ENCODE measurements around the gene CDC42SE2. TPM values are rescaled to one million over a fixed set of nuclear protein-coding genes. Genes with fewer than 3 reads are reported as not detected.

CDC42SE2 gene
- total and polyA plus RNA-seq, 2 of the 4 experiments (the other 2 are of a cell fraction) = 12.5 to 19.4 TPM

- no peak overlapping the region for H4K91ac ChIP-seq (ENCODE audit: insufficient read depth, low read depth, low read length)
- TF ChIP-seq CEBPB (IDR thresholded peaks at IDR 0.05; ENCODE audit: low read depth, low read length) (no peak), MXI1 (IDR thresholded peaks at IDR 0.05; ENCODE audit: borderline replicate concordance, low read depth, low read length) (no peak), RFX5 (IDR thresholded peaks at IDR 0.05; ENCODE audit: low read depth, low read length) (no peak), RAD21 (IDR thresholded peaks at IDR 0.05; ENCODE audit: low read length) (no peak), SMC3 (IDR thresholded peaks at IDR 0.05; ENCODE audit: low read depth, low read length) (no peak), NFE2L2 (IDR thresholded peaks at IDR 0.05; ENCODE audit: low read depth, low read length) (no peak), ELK1 (IDR thresholded peaks at IDR 0.05; ENCODE audit: borderline replicate concordance, low read depth, low read length) (no peak), USF2 (IDR thresholded peaks at IDR 0.05; ENCODE audit: low read depth, low read length) (no peak), POLR2A (IDR thresholded peaks at IDR 0.05; ENCODE audit: low read depth, low read length) (no peak), BHLHE40 (IDR thresholded peaks at IDR 0.05; ENCODE audit: low read depth, low read length) (no peak), MAZ (IDR thresholded peaks at IDR 0.05; ENCODE audit: borderline replicate concordance, low read depth, low read length) (no peak), RCOR1 (IDR thresholded peaks at IDR 0.05; ENCODE audit: insufficient replicate concordance, low read length) (no peak), CHD1 (IDR thresholded peaks at IDR 0.05; ENCODE audit: low read depth, low read length) (no peak), MAFK (IDR thresholded peaks at IDR 0.05; ENCODE audit: low read depth, low read length) (no peak), CTCF (conservative IDR thresholded peaks at IDR 0.05; ENCODE audit: low read depth, low read length) (no peak), FOS (IDR thresholded peaks at IDR 0.05; ENCODE audit: low read depth, low read length) (no peak)
- H3K23ac ChIP-seq (ENCODE audit: low read depth, low read length) = no peak overlapping the region
- H3K9me3 ChIP-seq (ENCODE audit: control insufficient read depth, insufficient read depth, low read length) = no peaks in the 10 kb centered on the region; the same call in 1 of the 2 replicates
- H2AK9ac ChIP-seq (replicated peaks; ENCODE audit: low read depth, low read length, poor library complexity) = no peak overlapping the region
- no peak for DNase-seq
- no peak overlapping the region for H3K18ac ChIP-seq (ENCODE audit: low read depth, low read length)
- ChIA-PET POLR2A (ENCODE audit: unreplicated experiment) (no interaction called here), CTCF (no interaction called here)
- no peak overlapping the region for H2BK15ac ChIP-seq (ENCODE audit: low read depth, low read length)
- H3K4me3 ChIP-seq (ENCODE audit: insufficient read depth, low read depth, low read length) = no peak overlapping the region
- no peak overlapping the region for H3K27ac ChIP-seq (ENCODE audit: insufficient read depth, low read length)
- H3K27me3 ChIP-seq (ENCODE audit: control insufficient read depth, insufficient read depth, low read length) = no peaks in the 10 kb centered on the region
- no peak overlapping the region for H2AK5ac ChIP-seq (ENCODE audit: low read depth, low read length)
- no CpG with 5 or more reads among the region's 2 CpGs for WGBS, 2 experiments (ENCODE audit: extremely low coverage in 2 of 2, insufficient read length in 1 of 2)
- H2BK5ac ChIP-seq (ENCODE audit: low read depth, low read length, poor library complexity, severe bottlenecking) = no peak overlapping the region
- ATAC-seq (ENCODE audit: low read depth) = no peak
- H2BK120ac ChIP-seq (ENCODE audit: low read depth, low read length) = no peak overlapping the region
- peaks cover 14% of the 10 kb centered on the region for H4K20me1 ChIP-seq (ENCODE audit: insufficient read depth, low read length)
- H3K56ac ChIP-seq (ENCODE audit: extremely low read depth, insufficient read depth, low read length) = no peak overlapping the region
- H3K4me1 ChIP-seq (ENCODE audit: control insufficient read depth, insufficient read depth, low read length) = peaks cover 5% of the 10 kb centered on the region
- H3K9me1 ChIP-seq (ENCODE audit: insufficient read depth, low read length) = no peaks in the 10 kb centered on the region
- in situ Hi-C loops (cut with MboI; ENCODE audit: low sequenced_read_pairs) = no loop called here
- H4K8ac ChIP-seq (ENCODE audit: low read depth in 2 of 2, low read length in 2 of 2) = no peak overlapping the region
- H3K4ac ChIP-seq (ENCODE audit: low read depth, low read length) = no peak overlapping the region
- dilution Hi-C loops (cut with HindIII; ENCODE audit: low sequenced_read_pairs, unreplicated experiment) = no loop called here
- H3K9ac ChIP-seq (ENCODE audit: low read depth, low read length) = no peak overlapping the region
- H3K14ac ChIP-seq (replicated peaks; ENCODE audit: low read depth, low read length) = no peak overlapping the region
- no peak overlapping the region for H2BK20ac ChIP-seq (ENCODE audit: low read depth, low read length)
- 0 out of 2 replicates have a peak, but pooled peaks cover 1% of the 10 kb centered on the region for H3K36me3 ChIP-seq (ENCODE audit: control insufficient read depth, insufficient read depth, low read length)
- no peak overlapping the region for H3K4me2 ChIP-seq (ENCODE audit: low read depth, low read length)
- H3K79me1 ChIP-seq (ENCODE audit: low read depth in 1 of 2, low read length in 2 of 2) = peaks cover 30 to 41% of the 10 kb centered on the region in 2 experiments
- no peak overlapping the region for H2AFZ ChIP-seq (replicated peaks; ENCODE audit: low read length, poor library complexity)
- intact Hi-C loops (cut with micrococcal nuclease) = no loop called here
- BruUV-seq (replicated peaks) = no TSS peak
- H4K5ac ChIP-seq (ENCODE audit: low read depth, low read length) = no peak overlapping the region
Measured at GRCh38 chr5:131316822-131317221, 53.0 kb downstream of the CDC42SE2 start.
